Endothelial cell of umbilical vein (primary cell): ENCODE measurements around the gene SMARCE1. TPM values are rescaled to one million over a fixed set of nuclear protein-coding genes. Genes with fewer than 3 reads are reported as not detected.

Experiments
- BruUV-seq: library from RNA; stranded (reverse); fragments of 400-500 nt; replicated peaks from 2 replicates; lab custom pipeline; 2021; lab: Mats Ljungman, UMichigan
- CTCF ChIA-PET: fragments of 300-600, 350-600 bp; sonication (Branson Sonifier 250); formaldehyde crosslinking; loops from one replicate; lab custom pipeline; 2021; ENCODE audit warnings: antibody characterized with exemption, inconsistent platforms; lab: Charles Lee
- POLR2A ChIA-PET: fragments of 300-600, 350-600 bp; sonication (Branson Sonifier 250); formaldehyde crosslinking; loops from one replicate; lab custom pipeline; 2021; ENCODE audit warnings: antibody characterized with exemption, inconsistent platforms; lab: Charles Lee
- DNase-seq: peaks from one replicate; pipeline ENCODE4 v3.0.0-alpha.2; 2011; ENCODE audit warnings: low read depth, low spot score
- FAIRE-seq: peaks from 2 replicates; lab custom pipeline; 2011; peaks lifted over from hg19 to GRCh38; lab: Jason Lieb, UNC
- H2AFZ ChIP-seq: 2 replicates; pipeline ENCODE4 v1.6.0; 2012; ENCODE audit warnings: low read depth, low read length, control low read depth, inconsistent platforms
- H3K27ac ChIP-seq: 2 replicates; pipeline ENCODE4 v1.5.1; 2011; ENCODE audit warnings: low read depth, mild to moderate bottlenecking, control low read depth, low read length, moderate library complexity; ENCODE audit not compliant: insufficient read depth
- H3K27me3 ChIP-seq, 2 experiments: 2 replicates each; pipeline versions ENCODE4 v1.6.0 to v1.6.1; 2011; ENCODE audit warnings: low read length in 2 of 2, mixed read lengths in 1 of 2; ENCODE audit not compliant: control insufficient read depth in 2 of 2, insufficient read depth in 2 of 2
- H3K36me3 ChIP-seq, 2 experiments: 2 replicates in 1 of 2; 3 replicates in 1 of 2; pipeline ENCODE4 v1.5.1; 2011; ENCODE audit warnings: low read length in 2 of 2, mild to moderate bottlenecking in 1 of 2, moderate library complexity in 1 of 2; ENCODE audit not compliant: control insufficient read depth in 2 of 2, insufficient read depth in 2 of 2; ENCODE audit errors: extremely low read depth in 1 of 2
- H3K4me1 ChIP-seq: 3 replicates; pipeline ENCODE4 v1.5.1; 2011; ENCODE audit warnings: mild to moderate bottlenecking, low read length; ENCODE audit not compliant: control insufficient read depth, insufficient read depth; ENCODE audit errors: extremely low read depth
- H3K4me2 ChIP-seq: 2 replicates; pipeline ENCODE4 v1.6.1; 2011; ENCODE audit warnings: low read length, control low read depth, mixed read lengths; ENCODE audit not compliant: insufficient read depth
- H3K4me3 ChIP-seq, 3 experiments: fragments of 200-600 bp in 1 of 3; sonication (generic), shearing (Covaris generic) in 1 of 3; replicated peaks in 1 of 3; 2 replicates each; pipeline ENCODE4 v1.5.1; 2011 to 2016; ENCODE audit warnings: control low read depth in 3 of 3, low read length in 3 of 3, mild to moderate bottlenecking in 2 of 3, inconsistent platforms in 1 of 3, low read depth in 1 of 3, moderate library complexity in 1 of 3; ENCODE audit not compliant: insufficient read depth in 1 of 3
- H3K79me2 ChIP-seq: 2 replicates; pipeline ENCODE4 v1.6.0; 2012; ENCODE audit warnings: low read length, inconsistent platforms; ENCODE audit not compliant: control insufficient read depth, insufficient read depth
- H3K9ac ChIP-seq: replicated peaks from 2 replicates; pipeline ENCODE3; 2011; ENCODE audit warnings: low read length, control low read depth; ENCODE audit not compliant: insufficient read depth; ENCODE audit errors: extremely low read depth
- H3K9me1 ChIP-seq: replicated peaks from 3 replicates; pipeline ENCODE4 v1.6.0; 2011; ENCODE audit warnings: mild to moderate bottlenecking, low read length; ENCODE audit not compliant: control insufficient read depth, insufficient read depth; ENCODE audit errors: extremely low read depth
- H3K9me3 ChIP-seq: replicated peaks from 2 replicates; pipeline ENCODE4 v1.5.1; 2012; ENCODE audit warnings: low read length, inconsistent platforms; ENCODE audit not compliant: control insufficient read depth, insufficient read depth
- H4K20me1 ChIP-seq: replicated peaks from 2 replicates; pipeline ENCODE3; 2011; ENCODE audit warnings: mild to moderate bottlenecking, low read length; ENCODE audit not compliant: control insufficient read depth, insufficient read depth; ENCODE audit errors: extremely low read depth
- EZH2 ChIP-seq: IDR thresholded peaks from 2 replicates; pipeline ENCODE4 v1.6.1; 2012; ENCODE audit warnings: borderline replicate concordance, low read depth, mild to moderate bottlenecking, moderate library complexity, low read length, inconsistent platforms; ENCODE audit not compliant: severe bottlenecking
- FOS ChIP-seq: IDR thresholded peaks from 2 replicates; pipeline ENCODE4 v1.6.1; 2011; ENCODE audit warnings: mild to moderate bottlenecking, low read length, moderate library complexity, borderline replicate concordance; ENCODE audit not compliant: insufficient read depth
- GATA2 ChIP-seq: IDR thresholded peaks from 2 replicates; pipeline ENCODE4 v1.7.0; 2011; ENCODE audit warnings: low read depth, mild to moderate bottlenecking, moderate library complexity, mixed read lengths, low read length; ENCODE audit not compliant: insufficient read length, insufficient read depth
- JUN ChIP-seq: IDR thresholded peaks from 2 replicates; pipeline ENCODE4 v1.6.1; 2011; ENCODE audit warnings: borderline replicate concordance, low read depth; ENCODE audit not compliant: insufficient read length, insufficient read depth
- MYC ChIP-seq: IDR thresholded peaks from one replicate; pipeline ENCODE4 v1.6.1; 2011; ENCODE audit warnings: mild to moderate bottlenecking, low read depth, low read length
- POLR2A ChIP-seq: IDR thresholded peaks from 2 replicates; pipeline ENCODE4 v1.6.1; 2012; ENCODE audit warnings: low read depth, mild to moderate bottlenecking, control low read depth, low read length
- POLR2AphosphoS5 ChIP-seq: IDR thresholded peaks from 2 replicates; pipeline ENCODE4 v1.6.1; 2012; ENCODE audit warnings: low read depth, mild to moderate bottlenecking, control low read depth, low read length, moderate library complexity; ENCODE audit not compliant: insufficient read depth
- dilution Hi-C: fragments of 300-500 bp; cut with MboI; formaldehyde crosslinking; loops from one replicate; pipeline ENCODE4 v1.15.0; 2019; ENCODE audit warnings: low sequenced_read_pairs; ENCODE audit not compliant: extremely low pct_ligation_motif_present
- intact Hi-C: fragments of 100-400 bp; cut with micrococcal nuclease; formaldehyde crosslinking; loops from one replicate; pipeline ENCODE4 v1.10.0; 2022
- polyA plus RNA-seq, 4 experiments: library from polyadenylated mRNA; depleted of rRNA in 3 of 4; stranded (reverse) in 3 of 4; unstranded in 1 of 4; fragments of >200 nt; gene quantifications; 2 replicates each; pipeline versions ENCODE4 v1.2.1 to v1.2.3, GENCODE V29; 2011 to 2012; ENCODE audit warnings: missing spikeins in 1 of 4
- total RNA-seq: library from RNA; stranded (reverse); gene quantifications from 2 replicates; pipeline ENCODE4 v1.2.3, GENCODE V29; 2021
- TF ChIP-seq, protein P1 (sequence below): IDR thresholded peaks from 2 replicates; pipeline ENCODE4 v1.6.1; 2011; ENCODE audit not compliant: insufficient read depth, insufficient read length
- TF ChIP-seq, protein P2 (sequence below), 2 donors: IDR thresholded peaks; 1 replicate in 1 of 2; 2 replicates in 1 of 2; pipeline ENCODE4 v1.5.1; 2011; ENCODE audit warnings: low read length in 2 of 2, mild to moderate bottlenecking in 2 of 2, moderate library complexity in 2 of 2, control low read depth in 1 of 2, inconsistent platforms in 1 of 2, low read depth in 1 of 2; ENCODE audit not compliant: insufficient read depth in 1 of 2; ENCODE audit errors: extremely low read depth in 1 of 2

Gene SMARCE1
- total and polyA plus RNA-seq, 2 donors (not counting 3 experiments of a cell fraction or from before 2014, with no cell fraction given) = 28.4 to 127 TPM

GRCh38 chr17:40686192-40686591 lies 38.6 kb upstream of the SMARCE1 start:
- Histone ChIP-seq H3K4me1 (no peaks in the 10 kb centered on the region), H3K27me3 (peaks cover 1 to 3% of the 10 kb centered on the region in 2 experiments), H3K9me3 (no peaks in the 10 kb centered on the region), H3K4me3 (no peak overlapping the region), H4K20me1 (no peaks in the 10 kb centered on the region), H3K79me2 (no peaks in the 10 kb centered on the region), H3K4me2 (no peak overlapping the region), H3K36me3 (no peaks in the 10 kb centered on the region), H3K9ac (no peak overlapping the region), H3K27ac (no peak overlapping the region), H2AFZ (no peak overlapping the region), H3K9me1 (no peaks in the 10 kb centered on the region)
- POLR2A ChIA-PET = no interaction called here
- TF ChIP-seq FOS (no peak), JUN (no peak), EZH2 (no peak), POLR2A (no peak), POLR2AphosphoS5 (no peak), GATA2 (no peak), MYC (no peak)
- TF ChIP-seq, protein P1, sequence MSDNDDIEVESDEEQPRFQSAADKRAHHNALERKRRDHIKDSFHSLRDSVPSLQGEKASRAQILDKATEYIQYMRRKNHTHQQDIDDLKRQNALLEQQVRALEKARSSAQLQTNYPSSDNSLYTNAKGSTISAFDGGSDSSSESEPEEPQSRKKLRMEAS = no peak
- TF ChIP-seq, protein P2, sequence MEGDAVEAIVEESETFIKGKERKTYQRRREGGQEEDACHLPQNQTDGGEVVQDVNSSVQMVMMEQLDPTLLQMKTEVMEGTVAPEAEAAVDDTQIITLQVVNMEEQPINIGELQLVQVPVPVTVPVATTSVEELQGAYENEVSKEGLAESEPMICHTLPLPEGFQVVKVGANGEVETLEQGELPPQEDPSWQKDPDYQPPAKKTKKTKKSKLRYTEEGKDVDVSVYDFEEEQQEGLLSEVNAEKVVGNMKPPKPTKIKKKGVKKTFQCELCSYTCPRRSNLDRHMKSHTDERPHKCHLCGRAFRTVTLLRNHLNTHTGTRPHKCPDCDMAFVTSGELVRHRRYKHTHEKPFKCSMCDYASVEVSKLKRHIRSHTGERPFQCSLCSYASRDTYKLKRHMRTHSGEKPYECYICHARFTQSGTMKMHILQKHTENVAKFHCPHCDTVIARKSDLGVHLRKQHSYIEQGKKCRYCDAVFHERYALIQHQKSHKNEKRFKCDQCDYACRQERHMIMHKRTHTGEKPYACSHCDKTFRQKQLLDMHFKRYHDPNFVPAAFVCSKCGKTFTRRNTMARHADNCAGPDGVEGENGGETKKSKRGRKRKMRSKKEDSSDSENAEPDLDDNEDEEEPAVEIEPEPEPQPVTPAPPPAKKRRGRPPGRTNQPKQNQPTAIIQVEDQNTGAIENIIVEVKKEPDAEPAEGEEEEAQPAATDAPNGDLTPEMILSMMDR (IDR thresholded peaks at IDR 0.05; ENCODE audit: extremely low read depth in 1 of 2, insufficient read depth in 1 of 2, low read depth in 1 of 2, low read length in 2 of 2) = no peak
- dilution Hi-C loops = no loop called here
- FAIRE-seq = no peak
- no TSS peak for BruUV-seq
- no peak for DNase-seq
- intact Hi-C loops = no loop called here
- CTCF ChIA-PET = interaction anchor here (1.0 to 1.3 kb wide), 2 partner anchors 9 to 11 kb away, joined by 3 to 4 read pairs; no protein-coding TSS in a partner anchor
